Lower leg skin (tissue), 3 donors: Measurements from ENCODE around the gene MED27.

Experiments
- CTCF ChIP-seq, 3 donors: fragments of 450-650 bp; IDR thresholded peaks; one replicate each; pipeline ENCODE4 v1.5.1; 2016; ENCODE audit warnings: antibody characterized with exemption in 3 of 3, mild to moderate bottlenecking in 3 of 3, moderate library complexity in 2 of 3
- POLR2A ChIP-seq, 2 donors: fragments of 450-650 bp; IDR thresholded peaks; one replicate each; pipeline ENCODE4 v1.6.1; 2016 to 2017; ENCODE audit warnings: antibody characterized with exemption in 2 of 2, mild to moderate bottlenecking in 1 of 2, moderate library complexity in 1 of 2

GRCh38 chr9:131849391-131849790 lies 230.3 kb downstream of the MED27 start:
- TF ChIP-seq POLR2A (IDR thresholded peaks at IDR 0.05) (no peak), CTCF (IDR thresholded peaks at IDR 0.05) (no peak)
